Heart right ventricle (tissue), 16 donors: ENCODE results near the gene FAM124B. TPM values are rescaled to one million over a fixed set of nuclear protein-coding genes. Genes with fewer than 3 reads are reported as not detected.

Source experiments
- ATAC-seq, 8 donors: fragments of 200-7000 bp; cut with Tn5 transposase; one replicate each; pipeline ENCODE4 v1.9.1; 2020; ENCODE audit warnings: mild to moderate bottlenecking in 8 of 8, moderate library complexity in 8 of 8, moderate number of reproducible peaks in 1 of 8
- DNase-seq, 2 donors: peaks; one replicate each; pipeline ENCODE4 v3.0.0-alpha.2; 2020
- H3K27ac ChIP-seq, 10 donors: fragments of 200-600 bp; sonication (generic) in 2 of 10; one replicate each; pipeline versions ENCODE4 v1.5.0 to v1.8.0; 2020 to 2022; ENCODE audit warnings: mild to moderate bottlenecking in 3 of 10
- H3K27me3 ChIP-seq, 7 donors: fragments of 200-600 bp; one replicate each; pipeline ENCODE4 v1.8.0; 2021 to 2022; ENCODE audit warnings: mild to moderate bottlenecking in 2 of 7
- H3K36me3 ChIP-seq, 9 donors: fragments of 200-600 bp; sonication (generic) in 1 of 9; one replicate each; pipeline versions ENCODE4 v1.5.0 to v1.8.0; 2020 to 2022; ENCODE audit warnings: mild to moderate bottlenecking in 2 of 9
- H3K4me1 ChIP-seq, 9 donors: fragments of 200-600 bp; sonication (generic) in 1 of 9; one replicate each; pipeline versions ENCODE4 v1.5.0 to v1.8.0; 2020 to 2022; ENCODE audit warnings: mild to moderate bottlenecking in 4 of 9
- H3K4me3 ChIP-seq, 10 donors: fragments of 200-600 bp; sonication (generic) in 2 of 10; one replicate each; pipeline versions ENCODE4 v1.5.0 to v1.8.0; 2020 to 2022; ENCODE audit warnings: mild to moderate bottlenecking in 7 of 10, moderate library complexity in 2 of 10
- H3K9me3 ChIP-seq, 11 donors: fragments of 200-600 bp in 10 of 11; sonication (generic) in 2 of 11; one replicate each; pipeline versions ENCODE4 v1.5.0 to v1.8.0; 2013 to 2022; ENCODE audit warnings: mild to moderate bottlenecking in 2 of 11, control low read depth in 1 of 11, moderate library complexity in 1 of 11
- CTCF ChIP-seq, 9 donors: fragments of 200-600 bp; sonication (generic) in 2 of 9; IDR thresholded peaks; one replicate each; pipeline versions ENCODE4 v1.5.0 to v1.8.0; 2021 to 2022; ENCODE audit warnings: antibody characterized with exemption in 9 of 9, mild to moderate bottlenecking in 5 of 9, moderate library complexity in 1 of 9
- WGBS, 2 donors: extraction: QIAGEN DNeasy Blood & Tissue Kit; methylation state at CpG; one replicate each; pipeline ENCODE4 v1.1.7; 2013; ENCODE audit warnings: inconsistent platforms in 1 of 2; 5-methylcytosine and 5-hydroxymethylcytosine counted together
- intact Hi-C, 10 donors: fragments of 100-400 bp; cut with DNase I; formaldehyde crosslinking; loops; one replicate each; pipeline versions ENCODE4 v1.11.1 to v1.14.2; 2022
- polyA plus RNA-seq, 2 donors: library from polyadenylated mRNA; stranded (reverse); fragments of 200-250 nt; gene quantifications; one replicate each; pipeline ENCODE4 v1.2.3, GENCODE V29; 2013
- total RNA-seq, 10 donors: library from RNA; stranded (reverse); fragmentation: NEBNext Ultra II Directional in 3 of 10; extraction: Animal tissue kit (Norgen Biotek cat#: 25700) in 3 of 10; gene quantifications; one replicate each; pipeline versions ENCODE4 v1.2.1 to v1.2.4, GENCODE V29; 2021 to 2023
- donor health status: Arrhythmogenic right ventricular cardiomyopathy.
- donor health status: ischemic (EF 13 %, LVEDD 7.1; RV severe dilation, severe dysfunction).
- donor health status: healthy with polysubstance abuse.
- donor health status: DM: no; HTN: yes; CAD: no.
- donor health status: DM: no; HTN: no; CAD: no.
- donor health status: ischemic (EF 25% LVEDD 6.9; RV normal size, moderate dysfunction).
- donor health status: ischemic (EF 25% LVEDD 5.7; RV mildly dilated, moderate dysfunction).
- donor health status: healthy.
- donor health status: DM: yes; HTN: yes; CAD: no.
- donor health status: Ischemic cardiomyopathy.
- donor health status: ischemic (EF 35%, LVEDD 5.7; RV mildly dilated, moderate dysfunction).
- donor health status: nonischemic (EF 11% LVEDD 7.7; RV severe dilation, severe dysfunction).
- donor health status: DM: yes; HTN: yes; CAD: no.
- donor health status: PGD.
- donor health status: ischemic (EF 29% LVEDD 5.4; RV normal size, mild dysfunction).
- donor health status: nonischemic (EF 23%, LVEDD 6.1; RV moderate dilation, normal function).

FAM124B gene
- total and polyA plus RNA-seq, 12 donors = 0.62 to 3.9 (median 1.7) TPM

GRCh38 chr2:224377751-224378700 is 23.9 kb downstream of the FAM124B start:
- DNase-seq (no peak), ATAC-seq (no peak)
- 75 to 77% methylated on average over 6 of the region's 6 CpGs for WGBS, 2 donors
- Histone ChIP-seq H3K4me1 (peaks cover 0 to 42% (median 12%) of the 10 kb centered on the region in 9 donors), H3K27me3 (no peaks in the 10 kb centered on the region), H3K4me3 (no peak overlapping the region), H3K27ac (peak overlapping the region in 3 of 10 donors; percentile 28 to 51 (median 47)), H3K9me3 (peaks cover 0 to 4% (median 0%) of the 10 kb centered on the region in 11 donors), H3K36me3 (peaks cover 0 to 3% (median 0%) of the 10 kb centered on the region in 9 donors)
- TF ChIP-seq CTCF (IDR thresholded peaks at IDR 0.05) = peak in 1 of 9 donors; percentile 13
- intact Hi-C loops = no loop called here

- 74% methylated on average over 6 of the region's 6 CpGs for WGBS, 2 donors
- no peak for ATAC-seq
Observed at GRCh38 chr2:224372641-224373040, 29.3 kb downstream of the FAM124B start.

GRCh38 chr2:224369028-224369632 is 32.8 kb downstream of the FAM124B start:
- no peaks in the 10 kb centered on the region for H3K27me3 ChIP-seq
- WGBS, 2 donors = 56 to 60% methylated on average over 7 of the region's 7 CpGs
- no peaks in the 10 kb centered on the region for H3K9me3 ChIP-seq
- ATAC-seq (no peak), DNase-seq (no peak)
- intact Hi-C loops = loop anchor here in 6 of 10 donors (5.0 to 10.0 kb wide), 5 partner anchors 33 to 406 kb away; partner anchors contain the start of gene FAM124B (in 1 of the 6)
- TF ChIP-seq CTCF (IDR thresholded peaks at IDR 0.05) = peak; percentile 35 to 79 (median 68)
- no peak overlapping the region for H3K4me3 ChIP-seq
- H3K27ac ChIP-seq = no peak overlapping the region
- H3K4me1 ChIP-seq = peaks cover 0 to 5% (median 0%) of the 10 kb centered on the region in 9 donors
- no peaks in the 10 kb centered on the region for H3K36me3 ChIP-seq

More at GRCh38 chr2:224372641-224373040, 29.3 kb downstream of the FAM124B start:
- peaks cover 0 to 16% (median 7%) of the 10 kb centered on the region in 9 donors for H3K4me1 ChIP-seq
- intact Hi-C loops = no loop called here
- H3K27me3 ChIP-seq = no peaks in the 10 kb centered on the region
- no peak for DNase-seq
- no peak for TF ChIP-seq CTCF (IDR thresholded peaks at IDR 0.05)
- H3K9me3 ChIP-seq = peaks cover 0 to 4% (median 0%) of the 10 kb centered on the region in 11 donors
- H3K27ac ChIP-seq = no peak overlapping the region
- H3K36me3 ChIP-seq = no peaks in the 10 kb centered on the region
- H3K4me3 ChIP-seq = no peak overlapping the region

GRCh38 chr2:224366267-224366844 is 35.6 kb downstream of the FAM124B start:
- no peak for ATAC-seq
- no peak overlapping the region for H3K27ac ChIP-seq
- H3K4me1 ChIP-seq = peaks cover 0 to 4% (median 0%) of the 10 kb centered on the region in 9 donors
- TF ChIP-seq CTCF (IDR thresholded peaks at IDR 0.05) = no peak
- DNase-seq = no peak
- H3K4me3 ChIP-seq = no peak overlapping the region
- H3K9me3 ChIP-seq = no peaks in the 10 kb centered on the region
- 69 to 74% methylated on average over 3 of the region's 3 CpGs for WGBS, 2 donors
- no peaks in the 10 kb centered on the region for H3K27me3 ChIP-seq
- no peaks in the 10 kb centered on the region for H3K36me3 ChIP-seq
- intact Hi-C loops = loop anchor here in 6 of 10 donors (5.0 to 10.0 kb wide), 5 partner anchors 36 to 408 kb away; partner anchors contain the start of gene FAM124B (in 1 of the 6)
